IMR-90 (cell line): ENCODE measurements around the gene ADGRL3. TPM values are rescaled to one million over a fixed set of nuclear protein-coding genes. Genes with fewer than 3 reads are reported as not detected.

Experiments
- ATAC-seq: fragments of 200-7000 bp; cut with Tn5 transposase; 2 replicates; pipeline ENCODE4 v1.9.1; 2020; ENCODE audit warnings: low read depth, mild to moderate bottlenecking, moderate library complexity
- BruUV-seq: library from RNA; stranded (reverse); fragments of 400-500 nt; replicated peaks from 2 replicates; lab custom pipeline; 2021; lab: Mats Ljungman, UMichigan
- CTCF ChIA-PET: fragments of 300-600 bp; formaldehyde crosslinking; extraction: SDS; loops from one replicate; lab custom pipeline; 2021; ENCODE audit warnings: antibody characterized with exemption; lab: Yijun Ruan, JAX
- POLR2A ChIA-PET: fragments of 300-600 bp; sonication (Branson Sonifier 250); formaldehyde crosslinking; loops from one replicate; lab custom pipeline; 2022; ENCODE audit warnings: antibody characterized with exemption; ENCODE audit not compliant: unreplicated experiment; lab: Charles Lee
- DNase-seq: peaks from one replicate; pipeline ENCODE4 v3.0.0; 2013
- H2AFZ ChIP-seq: replicated peaks from 2 replicates; pipeline ENCODE3; 2013; ENCODE audit warnings: low read length, mild to moderate bottlenecking; ENCODE audit not compliant: poor library complexity
- H2AK5ac ChIP-seq: 2 replicates; pipeline ENCODE4 v1.6.1; 2013; ENCODE audit warnings: low read depth, low read length, inconsistent platforms
- H2AK9ac ChIP-seq: replicated peaks from 2 replicates; pipeline ENCODE3; 2013; ENCODE audit warnings: mild to moderate bottlenecking, low read depth, low read length, moderate library complexity; ENCODE audit not compliant: poor library complexity
- H2BK120ac ChIP-seq: 2 replicates; pipeline ENCODE4 v1.6.1; 2013; ENCODE audit warnings: low read depth, low read length, inconsistent platforms
- H2BK15ac ChIP-seq: 3 replicates; pipeline ENCODE4 v1.6.1; 2013; ENCODE audit warnings: low read depth, low read length, inconsistent platforms
- H2BK20ac ChIP-seq: 2 replicates; pipeline ENCODE4 v1.6.1; 2013; ENCODE audit warnings: low read depth, mild to moderate bottlenecking, inconsistent platforms, low read length, moderate library complexity
- H2BK5ac ChIP-seq: 2 replicates; pipeline ENCODE4 v1.6.1; 2013; ENCODE audit warnings: mild to moderate bottlenecking, low read depth, low read length, inconsistent platforms; ENCODE audit not compliant: poor library complexity, severe bottlenecking
- H3K14ac ChIP-seq: replicated peaks from 2 replicates; pipeline ENCODE4 v1.6.1; 2013; ENCODE audit warnings: low read depth, low read length, inconsistent platforms
- H3K18ac ChIP-seq: 2 replicates; pipeline ENCODE4 v1.6.1; 2013; ENCODE audit warnings: low read depth, low read length, control low read depth
- H3K23ac ChIP-seq: 2 replicates; pipeline ENCODE4 v1.6.1; 2013; ENCODE audit warnings: low read depth, low read length, inconsistent platforms
- H3K27ac ChIP-seq: 2 replicates; pipeline ENCODE4 v1.5.1; 2013; ENCODE audit warnings: mild to moderate bottlenecking, control low read depth, low read length; ENCODE audit not compliant: insufficient read depth
- H3K27me3 ChIP-seq: 2 replicates; pipeline ENCODE4 v1.6.1; 2013; ENCODE audit warnings: low read length; ENCODE audit not compliant: control insufficient read depth, insufficient read depth
- H3K36me3 ChIP-seq: 2 replicates; pipeline ENCODE4 v1.6.1; 2013; ENCODE audit warnings: low read length, mixed read lengths; ENCODE audit not compliant: control insufficient read depth, insufficient read depth
- H3K4ac ChIP-seq: 2 replicates; pipeline ENCODE4 v1.6.1; 2013; ENCODE audit warnings: low read depth, low read length, inconsistent platforms
- H3K4me1 ChIP-seq: 2 replicates; pipeline ENCODE4 v1.6.1; 2013; ENCODE audit warnings: low read length, mixed read lengths; ENCODE audit not compliant: control insufficient read depth, insufficient read depth
- H3K4me2 ChIP-seq: 2 replicates; pipeline ENCODE4 v1.6.1; 2013; ENCODE audit warnings: low read depth, mild to moderate bottlenecking, control low read depth, low read length, moderate library complexity
- H3K4me3 ChIP-seq: 2 replicates; pipeline ENCODE4 v1.5.1; 2013; ENCODE audit warnings: low read depth, mild to moderate bottlenecking, control low read depth, low read length, moderate library complexity; ENCODE audit not compliant: insufficient read depth
- H3K56ac ChIP-seq: 2 replicates; pipeline ENCODE4 v1.6.1; 2013; ENCODE audit warnings: low read length, inconsistent platforms; ENCODE audit not compliant: insufficient read depth; ENCODE audit errors: extremely low read depth
- H3K79me1 ChIP-seq, 2 experiments: 2 replicates each; pipeline ENCODE4 v1.6.1; 2013; ENCODE audit warnings: low read length in 2 of 2, inconsistent platforms in 1 of 2, low read depth in 1 of 2
- H3K9ac ChIP-seq: 2 replicates; pipeline ENCODE4 v1.6.1; 2013; ENCODE audit warnings: low read depth, low read length, control low read depth
- H3K9me1 ChIP-seq: 2 replicates; pipeline ENCODE4 v1.6.1; 2013; ENCODE audit warnings: low read length, inconsistent platforms; ENCODE audit not compliant: insufficient read depth
- H3K9me3 ChIP-seq: 2 replicates; pipeline ENCODE4 v1.6.1; 2013; ENCODE audit warnings: low read length; ENCODE audit not compliant: control insufficient read depth, insufficient read depth
- H4K20me1 ChIP-seq: 2 replicates; pipeline ENCODE4 v1.6.1; 2013; ENCODE audit warnings: low read length, inconsistent platforms; ENCODE audit not compliant: insufficient read depth
- H4K5ac ChIP-seq: 2 replicates; pipeline ENCODE4 v1.6.1; 2013; ENCODE audit warnings: mild to moderate bottlenecking, low read depth, low read length, control low read depth
- H4K8ac ChIP-seq, 2 experiments: 2 replicates each; pipeline ENCODE4 v1.6.1; 2013; ENCODE audit warnings: low read depth in 2 of 2, low read length in 2 of 2, control low read depth in 1 of 2, inconsistent platforms in 1 of 2
- H4K91ac ChIP-seq: 2 replicates; pipeline ENCODE4 v1.6.1; 2013; ENCODE audit warnings: low read depth, low read length, inconsistent platforms; ENCODE audit not compliant: insufficient read depth
- CEBPB ChIP-seq: IDR thresholded peaks from 2 replicates; pipeline ENCODE4 v1.6.1; 2012; ENCODE audit warnings: low read depth, low read length, improper control_type of control experiment
- FOS ChIP-seq: fragments of 150-350 bp; IDR thresholded peaks from 2 replicates; pipeline ENCODE4 v1.6.1; 2016; ENCODE audit warnings: low read depth, low read length
- MAFK ChIP-seq: IDR thresholded peaks from 2 replicates; pipeline ENCODE4 v1.6.1; 2012; ENCODE audit warnings: low read depth, low read length, improper control_type of control experiment
- POLR2A ChIP-seq: IDR thresholded peaks from 2 replicates; pipeline ENCODE4 v1.6.1; 2012; ENCODE audit warnings: mild to moderate bottlenecking, low read depth, low read length
- WGBS, 2 experiments: methylation state at CpG; one replicate each; pipeline versions ENCODE4 v1.1.5 to v1.1.7; 2013; ENCODE audit warnings: missing lambda C conversion rate in 2 of 2; ENCODE audit not compliant: insufficient read length in 1 of 2; ENCODE audit errors: extremely low coverage in 2 of 2; 5-methylcytosine and 5-hydroxymethylcytosine counted together
- dilution Hi-C: fragments of 300-500 bp; cut with HindIII; formaldehyde crosslinking; loops from one replicate; pipeline ENCODE4 v1.14.3; 2018; ENCODE audit warnings: low sequenced_read_pairs; ENCODE audit not compliant: unreplicated experiment
- in situ Hi-C: fragments of 300-500 bp; cut with MboI; formaldehyde crosslinking; loops from 3 replicates; pipeline ENCODE4 v1.14.3; 2019; ENCODE audit warnings: low sequenced_read_pairs, inconsistent platforms, mixed read lengths
- intact Hi-C: fragments of 100-400 bp; cut with micrococcal nuclease; formaldehyde crosslinking; loops from 2 replicates; pipeline ENCODE4 v1.10.0; 2022
- polyA plus RNA-seq, 3 experiments: library from polyadenylated mRNA; depleted of rRNA; stranded (reverse); fragments of >200 nt; gene quantifications; 2 replicates each; pipeline ENCODE4 v1.2.3, GENCODE V29; 2012; ENCODE audit warnings: low replicate concordance in 1 of 3
- total RNA-seq: library from RNA; depleted of rRNA; stranded (reverse); fragments of >200 nt; gene quantifications from 2 replicates; pipeline ENCODE4 v1.2.3, GENCODE V29; 2012

ADGRL3 gene
- total and polyA plus RNA-seq, 2 of the 4 experiments (the other 2 are of a cell fraction): 0.46 to 2.5 TPM

GRCh38 chr4:61511716-61512488 is 311.8 kb downstream of the ADGRL3 start:
- dilution Hi-C loops (no loop called here), intact Hi-C loops (no loop called here), in situ Hi-C loops (no loop called here)
- ATAC-seq (peak; percentile 85), DNase-seq (peak; percentile 73)
- Histone ChIP-seq H4K91ac (no peak overlapping the region), H3K56ac (no peak overlapping the region), H3K27ac (no peak overlapping the region), H3K4me3 (no peak overlapping the region), H3K79me1 (no peaks in the 10 kb centered on the region), H3K4me2 (no peak overlapping the region), H4K5ac (no peak overlapping the region), H3K9me1 (no peaks in the 10 kb centered on the region), H4K20me1 (no peaks in the 10 kb centered on the region), H3K9ac (no peak overlapping the region), H3K4ac (no peak overlapping the region), H3K18ac (no peak overlapping the region), H2AK5ac (no peak overlapping the region), H2BK15ac (no peak overlapping the region), H3K9me3 (no peaks in the 10 kb centered on the region), H2BK5ac (no peak overlapping the region), H2BK20ac (no peak overlapping the region), H4K8ac (no peak overlapping the region), H2BK120ac (no peak overlapping the region), H2AK9ac (no peak overlapping the region), H3K4me1 (no peaks in the 10 kb centered on the region), H3K36me3 (no peaks in the 10 kb centered on the region), H3K27me3 (no peaks in the 10 kb centered on the region), H3K23ac (no peak overlapping the region), H3K14ac (no peak overlapping the region), H2AFZ (no peak overlapping the region)
- BruUV-seq: no TSS peak
- POLR2A ChIA-PET: no interaction called here
- CTCF ChIA-PET: no interaction called here
- WGBS, 2 experiments: no CpG with 5 or more reads among the region's 2 CpGs
- TF ChIP-seq CEBPB: peak; percentile 65
- TF ChIP-seq POLR2A: no peak
- peak; percentile 88; the same call in 1 of the 2 replicates for TF ChIP-seq FOS
- TF ChIP-seq MAFK: no peak
